ENCODE data around the gene ZFP36L1.
A peak's percentile ranks its signal among the peaks of the same experiment; 100 is the strongest.

Gene ZFP36L1

GRCh38 chr14:68816183-68816942 lies 23.5 kb upstream of the ZFP36L1 start:
- DNase-seq (ENCODE audit: low read depth in 1 of 2, low spot score in 1 of 2), result peak; percentile 88 to 92

- DNase-seq (ENCODE audit: low read depth in 1 of 2, low spot score in 1 of 2), result no peak
Observed at GRCh38 chr14:68815298-68816182, 22.7 kb upstream of the ZFP36L1 start.

- DNase-seq (ENCODE audit: low read depth in 1 of 2, low spot score in 1 of 2), result no peak
Observed at GRCh38 chr14:68814539-68815297, 21.9 kb upstream of the ZFP36L1 start.

GRCh38 chr14:68814238-68814538 lies 21.3 kb upstream of the ZFP36L1 start:
- DNase-seq (ENCODE audit: low read depth in 1 of 2, low spot score in 1 of 2), result no peak

- DNase-seq (ENCODE audit: low read depth in 1 of 2, low spot score in 1 of 2), result no peak
Observed at GRCh38 chr14:68813318-68813838, 20.5 kb upstream of the ZFP36L1 start.

- no peak for DNase-seq (ENCODE audit: low read depth in 1 of 2, low spot score in 1 of 2)
Observed at GRCh38 chr14:68811171-68811570, 18.3 kb upstream of the ZFP36L1 start.

GRCh38 chr14:68810173-68811153 lies 17.6 kb upstream of the ZFP36L1 start:
- no peak for DNase-seq (ENCODE audit: low read depth in 1 of 2, low spot score in 1 of 2)

- DNase-seq (ENCODE audit: low read depth in 1 of 2, low spot score in 1 of 2), result no peak
Observed at GRCh38 chr14:68809524-68809923, 16.7 kb upstream of the ZFP36L1 start.

GRCh38 chr14:68808696-68809480 lies 16.0 kb upstream of the ZFP36L1 start:
- no peak for DNase-seq (ENCODE audit: low read depth in 1 of 2, low spot score in 1 of 2)

GRCh38 chr14:68807987-68808386 lies 15.1 kb upstream of the ZFP36L1 start:
- DNase-seq (ENCODE audit: low read depth in 1 of 2, low spot score in 1 of 2), result no peak

GRCh38 chr14:68807148-68807600 lies 14.3 kb upstream of the ZFP36L1 start:
- DNase-seq (ENCODE audit: low read depth in 1 of 2, low spot score in 1 of 2), result no peak

- DNase-seq (ENCODE audit: low read depth in 1 of 2, low spot score in 1 of 2), result no peak
Observed at GRCh38 chr14:68806526-68807147, 13.8 kb upstream of the ZFP36L1 start.

GRCh38 chr14:68805414-68805813 lies 12.5 kb upstream of the ZFP36L1 start:
- no peak for DNase-seq (ENCODE audit: low read depth in 1 of 2, low spot score in 1 of 2)

- DNase-seq (ENCODE audit: low read depth in 1 of 2, low spot score in 1 of 2), result no peak
Observed at GRCh38 chr14:68801631-68802030, 8.8 kb upstream of the ZFP36L1 start.

- no peak for DNase-seq (ENCODE audit: low read depth in 1 of 2, low spot score in 1 of 2)
Observed at GRCh38 chr14:68800953-68801352, 8.1 kb upstream of the ZFP36L1 start.

GRCh38 chr14:68800390-68800789 lies 7.5 kb upstream of the ZFP36L1 start:
- no peak for DNase-seq (ENCODE audit: low read depth in 1 of 2, low spot score in 1 of 2)

GRCh38 chr14:68798621-68799020 lies 5.8 kb upstream of the ZFP36L1 start:
- no peak for DNase-seq (ENCODE audit: low read depth in 1 of 2, low spot score in 1 of 2)

GRCh38 chr14:68797121-68797670 lies 4.3 kb upstream of the ZFP36L1 start:
- DNase-seq (ENCODE audit: low read depth in 1 of 2, low spot score in 1 of 2), result no peak

Measured in activated CD4-positive, alpha-beta T cell treated with anti-CD3 and anti-CD28 coated beads, Interleukin-2, amount 50 U/mL, for 24 hours (primary cell).